Measurements from ENCODE around the gene AMHR2.

The AMHR2 gene

DNA sequence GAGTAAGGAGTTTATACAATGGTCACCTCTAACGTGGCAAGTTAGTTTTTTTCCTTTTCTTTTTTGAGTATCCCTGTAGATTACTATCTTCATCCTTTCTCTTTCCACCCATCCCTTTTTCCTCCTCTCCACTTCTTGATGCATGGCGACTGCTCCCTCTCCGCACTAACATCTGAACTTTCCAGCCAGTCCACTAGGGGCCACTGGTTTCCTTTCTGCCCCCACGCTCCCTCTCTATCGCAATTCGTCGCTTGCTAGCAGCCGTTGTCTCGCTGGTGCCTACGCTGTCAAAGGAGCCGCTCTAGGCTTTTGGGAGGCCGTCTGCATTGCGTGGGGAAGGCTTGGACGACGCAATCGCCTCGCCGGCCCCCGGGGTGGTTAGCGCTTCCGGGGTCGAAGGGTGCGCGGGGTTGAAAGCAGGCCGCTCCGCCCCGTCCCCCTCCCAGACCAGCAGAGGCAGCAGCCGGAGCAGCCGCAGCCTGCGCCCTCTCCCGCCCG, 28.1 kb downstream of the AMHR2 start, which contains the start of gene PCBP2:
TSS of gene PCBP2 (plus strand) at position 442 of the 498 bp plus-strand sequence. CDS start 2,699 bp downstream, outside the sequence.
- H3K4me3 ChIP-seq (ENCODE audit: low read length), result peak within 1 kb of the TSS; percentile 91
- TF ChIP-seq, protein P1, sequence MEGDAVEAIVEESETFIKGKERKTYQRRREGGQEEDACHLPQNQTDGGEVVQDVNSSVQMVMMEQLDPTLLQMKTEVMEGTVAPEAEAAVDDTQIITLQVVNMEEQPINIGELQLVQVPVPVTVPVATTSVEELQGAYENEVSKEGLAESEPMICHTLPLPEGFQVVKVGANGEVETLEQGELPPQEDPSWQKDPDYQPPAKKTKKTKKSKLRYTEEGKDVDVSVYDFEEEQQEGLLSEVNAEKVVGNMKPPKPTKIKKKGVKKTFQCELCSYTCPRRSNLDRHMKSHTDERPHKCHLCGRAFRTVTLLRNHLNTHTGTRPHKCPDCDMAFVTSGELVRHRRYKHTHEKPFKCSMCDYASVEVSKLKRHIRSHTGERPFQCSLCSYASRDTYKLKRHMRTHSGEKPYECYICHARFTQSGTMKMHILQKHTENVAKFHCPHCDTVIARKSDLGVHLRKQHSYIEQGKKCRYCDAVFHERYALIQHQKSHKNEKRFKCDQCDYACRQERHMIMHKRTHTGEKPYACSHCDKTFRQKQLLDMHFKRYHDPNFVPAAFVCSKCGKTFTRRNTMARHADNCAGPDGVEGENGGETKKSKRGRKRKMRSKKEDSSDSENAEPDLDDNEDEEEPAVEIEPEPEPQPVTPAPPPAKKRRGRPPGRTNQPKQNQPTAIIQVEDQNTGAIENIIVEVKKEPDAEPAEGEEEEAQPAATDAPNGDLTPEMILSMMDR (conservative IDR thresholded peaks at IDR 0.05; ENCODE audit: low read length), result peak; percentile 91
- peak; percentile 100 for DNase-seq (ENCODE audit: low read depth)

DNA sequence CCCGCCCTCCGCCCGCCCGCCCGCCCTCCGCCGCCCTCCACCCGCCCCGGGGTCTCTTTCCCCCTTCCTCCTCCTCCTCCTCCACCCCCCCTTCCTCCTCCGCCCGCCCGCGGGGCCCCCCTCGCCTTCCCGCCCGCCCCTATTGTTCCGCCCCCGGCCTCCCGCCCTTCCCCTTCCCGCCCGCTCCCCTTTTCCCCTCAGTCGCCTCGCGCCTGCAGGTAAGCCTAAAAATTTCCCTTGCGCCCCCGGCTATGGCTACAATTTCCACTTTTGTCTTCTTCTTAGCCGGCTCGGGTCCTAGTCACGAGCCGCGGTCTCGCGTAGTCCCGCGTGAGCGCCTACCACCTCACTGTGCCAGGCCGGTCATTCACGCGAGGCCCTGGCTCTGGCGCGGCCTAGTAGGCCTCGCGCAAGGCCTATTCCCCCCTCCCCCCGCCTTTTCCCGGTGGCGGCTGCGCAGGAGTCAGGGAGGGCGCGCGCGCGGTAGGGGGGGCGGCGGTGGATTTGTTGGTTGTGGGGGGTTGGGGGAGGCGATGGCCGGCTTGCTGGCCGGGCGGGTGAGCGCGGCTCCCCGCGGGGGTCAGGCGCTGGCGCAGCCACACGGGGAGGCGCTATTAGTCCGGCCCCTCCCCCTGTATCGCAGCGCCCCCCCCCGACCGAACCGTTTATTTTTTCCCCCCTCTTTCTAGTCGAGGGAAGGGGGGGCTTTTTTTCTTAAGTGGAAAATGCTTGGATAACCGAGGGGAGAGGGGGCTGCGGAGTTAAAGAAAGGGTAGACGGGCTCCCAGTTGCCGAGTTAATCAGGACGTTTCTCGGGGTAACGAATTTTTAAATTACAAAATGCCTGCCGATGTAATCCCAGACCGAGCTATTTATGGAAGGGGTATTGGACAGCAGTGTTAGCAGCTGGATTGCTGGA, 28.8 kb downstream of the AMHR2 start:
- peak; percentile 86 for DNase-seq (ENCODE audit: low read depth)
- peak overlapping the region; percentile 91 for H3K4me3 ChIP-seq (ENCODE audit: low read length)
- TF ChIP-seq, protein P1 (conservative IDR thresholded peaks at IDR 0.05; ENCODE audit: low read length), result no peak

DNA sequence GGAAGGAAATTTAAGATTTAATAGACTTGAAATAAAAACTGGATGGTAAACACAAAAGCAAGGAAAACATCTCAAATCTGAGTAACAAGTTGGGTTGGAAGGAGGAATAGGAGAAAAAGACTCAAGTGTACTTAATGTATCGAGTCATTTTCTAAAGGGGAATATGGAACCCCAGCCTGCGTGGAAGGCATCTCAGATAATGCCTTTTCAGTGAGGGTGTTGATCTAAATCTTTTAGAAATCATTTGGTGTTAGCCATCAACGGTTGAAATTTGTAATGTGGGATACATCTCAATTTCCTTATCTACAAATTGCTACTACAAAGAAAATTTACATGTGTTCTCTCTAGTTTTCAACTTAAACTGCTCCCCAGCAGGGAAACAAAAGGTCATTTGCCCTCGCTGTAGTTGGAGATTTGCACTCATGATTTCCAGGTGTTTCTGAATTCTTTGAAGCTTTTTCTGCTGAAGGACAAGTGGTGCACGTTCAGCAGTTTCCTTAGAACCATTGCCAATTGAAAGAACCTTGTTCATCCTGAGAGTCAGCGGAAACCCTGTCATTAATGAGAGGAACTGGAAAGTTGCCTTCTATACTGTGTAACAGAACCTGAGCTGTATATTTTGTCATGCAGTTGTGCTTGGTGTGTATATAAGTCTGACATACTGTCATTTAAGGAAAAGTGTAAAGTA, 30.4 kb downstream of the AMHR2 start:
- peak overlapping the region; percentile 91 for H3K4me3 ChIP-seq (ENCODE audit: low read length)
- DNase-seq (ENCODE audit: low read depth), result no peak
- TF ChIP-seq, protein P1 (conservative IDR thresholded peaks at IDR 0.05; ENCODE audit: low read length), result no peak

DNA sequence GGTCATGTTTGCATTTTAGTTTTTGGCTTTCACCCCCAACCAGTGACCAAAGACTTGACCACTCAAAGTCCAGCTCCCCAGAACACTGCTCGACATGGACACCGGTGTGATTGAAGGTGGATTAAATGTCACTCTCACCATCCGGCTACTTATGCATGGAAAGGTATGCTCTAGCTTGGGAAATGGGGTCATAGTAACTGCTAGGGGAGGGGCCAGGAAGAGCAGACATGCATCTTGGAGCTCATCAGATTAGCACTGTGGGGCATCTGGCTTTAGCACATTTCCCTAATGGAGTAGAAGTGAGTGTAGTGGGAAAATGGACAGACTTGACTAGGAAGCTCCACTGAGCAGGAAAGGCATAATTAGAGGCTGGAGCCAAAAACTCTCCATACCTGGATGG, 31.1 kb downstream of the AMHR2 start:
- H3K4me3 ChIP-seq (ENCODE audit: low read length), result no peak overlapping the region
- no peak for DNase-seq (ENCODE audit: low read depth)
- TF ChIP-seq, protein P1 (conservative IDR thresholded peaks at IDR 0.05; ENCODE audit: low read length), result no peak

DNA sequence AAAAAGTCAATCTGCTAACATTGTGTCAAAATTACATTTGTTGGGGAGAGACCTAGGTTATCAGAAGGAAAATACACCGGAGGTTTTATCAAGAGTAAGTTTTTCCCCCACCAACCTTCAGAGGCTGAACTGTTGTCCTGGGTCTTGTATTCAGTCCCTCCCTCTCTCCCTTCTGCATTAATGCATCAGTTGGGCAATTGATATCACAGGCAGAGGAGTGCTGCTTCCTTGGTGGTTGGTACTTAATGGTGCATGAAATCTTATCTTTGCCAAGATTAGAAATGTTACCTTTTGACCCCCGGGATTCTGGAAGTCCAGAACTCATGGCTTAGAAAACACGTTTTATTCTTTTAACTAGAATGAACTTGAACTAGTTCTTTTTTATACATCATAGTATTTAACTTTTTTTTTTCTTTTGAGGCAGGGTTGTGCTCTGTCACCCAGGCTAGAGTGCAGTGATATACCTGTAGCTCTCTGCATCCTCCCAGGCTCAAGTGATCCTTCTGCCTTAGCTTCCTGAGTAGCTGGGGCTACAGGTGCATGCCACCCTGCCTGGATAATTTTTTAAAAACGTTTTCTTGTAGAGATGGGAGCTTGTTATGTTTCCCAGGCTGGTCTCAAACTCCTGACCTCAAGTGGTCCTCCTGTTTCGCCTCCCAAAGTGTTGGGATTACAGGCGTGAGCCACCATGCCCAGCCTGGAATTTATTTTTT, 33.2 kb downstream of the AMHR2 start:
- TF ChIP-seq, protein P1 (conservative IDR thresholded peaks at IDR 0.05; ENCODE audit: low read length), result no peak
- H3K4me3 ChIP-seq (ENCODE audit: low read length), result no peak overlapping the region
- no peak for DNase-seq (ENCODE audit: low read depth)

DNA sequence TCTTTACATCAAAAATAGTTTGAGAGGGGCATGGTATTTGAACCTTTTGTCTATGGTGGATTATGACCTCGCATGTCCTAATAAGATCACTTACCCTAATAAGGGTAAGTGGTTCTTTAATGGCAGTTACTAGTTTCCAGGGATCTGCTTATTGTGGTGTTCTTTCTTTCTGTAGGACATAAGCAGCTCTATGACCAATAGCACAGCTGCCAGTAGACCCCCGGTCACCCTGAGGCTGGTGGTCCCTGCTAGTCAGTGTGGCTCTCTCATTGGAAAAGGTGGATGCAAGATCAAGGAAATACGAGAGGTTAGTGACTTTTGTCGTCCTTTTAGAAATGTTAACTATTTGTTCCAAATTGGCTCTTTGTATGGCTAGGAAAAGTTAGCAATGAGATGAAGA, 35.4 kb downstream of the AMHR2 start:
- DNase-seq (ENCODE audit: low read depth), result no peak
- no peak overlapping the region for H3K4me3 ChIP-seq (ENCODE audit: low read length)
- TF ChIP-seq, protein P1 (conservative IDR thresholded peaks at IDR 0.05; ENCODE audit: low read length), result no peak

All from AG10803 (cell line).